GM12801 (cell line): ENCODE measurements around the gene FFAR3.

Experiments
- CTCF ChIP-seq: IDR thresholded peaks from one replicate; pipeline ENCODE4 v1.5.1; 2011; ENCODE audit warnings: control low read depth; ENCODE audit not compliant: insufficient read length; ENCODE audit errors: extremely low read depth

FFAR3 gene

GRCh38 chr19:35341006-35341405 lies 17.3 kb upstream of the FFAR3 start:
- TF ChIP-seq CTCF: no peak

DNA sequence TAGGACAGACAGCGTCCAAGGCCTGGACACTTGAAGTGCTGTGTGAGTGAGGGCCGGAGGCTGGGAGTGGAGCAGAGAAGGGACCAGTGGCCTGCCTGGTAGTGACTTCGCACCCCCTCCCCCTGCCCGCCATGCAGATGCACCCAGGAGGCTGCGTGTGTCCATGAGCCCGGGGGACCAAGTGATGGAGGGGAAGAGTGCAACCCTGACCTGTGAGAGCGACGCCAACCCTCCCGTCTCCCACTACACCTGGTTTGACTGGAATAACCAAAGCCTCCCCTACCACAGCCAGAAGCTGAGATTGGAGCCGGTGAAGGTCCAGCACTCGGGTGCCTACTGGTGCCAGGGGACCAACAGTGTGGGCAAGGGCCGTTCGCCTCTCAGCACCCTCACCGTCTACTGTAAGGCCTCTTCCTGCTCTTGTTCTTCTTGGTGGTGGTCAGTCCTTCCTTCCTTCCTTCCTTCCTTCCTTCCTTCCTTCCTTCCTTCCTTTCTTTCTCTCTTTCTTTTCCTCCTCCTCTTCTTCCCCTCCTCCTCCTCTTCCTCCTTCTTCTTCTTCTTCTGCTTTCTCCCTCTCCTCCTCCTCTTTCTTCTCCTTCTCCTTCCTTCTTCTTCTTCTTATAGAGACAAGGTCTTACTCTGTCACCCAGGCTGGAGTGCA lies 16.6 kb upstream of the FFAR3 start:
- no peak for TF ChIP-seq CTCF

DNA sequence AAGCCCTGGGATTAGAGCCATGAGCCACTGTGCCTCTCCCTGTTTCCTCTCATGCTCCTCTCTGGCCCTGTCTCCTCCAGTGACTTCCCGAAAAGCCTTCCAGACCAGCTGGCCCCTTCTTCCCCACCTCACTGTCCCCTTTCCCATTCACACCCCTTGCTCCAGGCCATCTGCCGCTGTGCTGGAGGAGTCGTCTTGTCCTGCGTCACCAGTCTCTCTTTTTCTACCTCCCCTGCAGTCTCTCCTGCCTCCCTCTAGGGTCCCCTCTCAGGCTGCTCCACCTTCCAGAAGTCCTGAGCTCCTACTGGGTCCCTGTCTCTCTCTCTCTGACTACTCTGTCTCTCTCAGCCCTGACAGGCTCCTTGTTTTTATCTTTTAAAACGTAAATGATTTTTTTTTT lies 15.8 kb upstream of the FFAR3 start:
- TF ChIP-seq CTCF: no peak

DNA sequence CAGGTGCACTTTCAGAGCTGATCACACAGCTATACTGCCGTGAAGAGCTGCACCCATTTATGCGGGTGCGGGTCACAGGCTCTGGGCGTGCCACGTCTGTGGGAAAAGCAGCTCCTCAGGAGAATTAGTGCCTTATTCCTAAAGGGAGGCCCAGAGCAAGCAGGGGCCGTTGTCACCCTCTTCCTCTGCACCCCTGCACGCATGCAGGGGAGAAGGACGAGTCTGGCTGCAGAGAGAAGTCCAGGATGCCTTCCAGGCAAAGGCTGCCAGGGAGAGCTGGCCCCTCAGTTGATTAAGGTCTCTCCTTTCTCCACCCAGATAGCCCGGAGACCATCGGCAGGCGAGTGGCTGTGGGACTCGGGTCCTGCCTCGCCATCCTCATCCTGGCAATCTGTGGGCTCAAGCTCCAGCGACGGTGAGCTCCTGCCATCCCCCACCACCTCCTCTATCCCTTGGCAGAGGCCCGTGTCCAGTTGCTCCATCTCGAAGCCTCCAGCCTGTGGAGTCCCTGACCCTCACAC lies 13.7 kb upstream of the FFAR3 start:
- TF ChIP-seq CTCF: no peak

- TF ChIP-seq CTCF: no peak
These were observed 12.6 kb upstream of the FFAR3 start for GRCh38 chr19:35345671-35346111.

DNA sequence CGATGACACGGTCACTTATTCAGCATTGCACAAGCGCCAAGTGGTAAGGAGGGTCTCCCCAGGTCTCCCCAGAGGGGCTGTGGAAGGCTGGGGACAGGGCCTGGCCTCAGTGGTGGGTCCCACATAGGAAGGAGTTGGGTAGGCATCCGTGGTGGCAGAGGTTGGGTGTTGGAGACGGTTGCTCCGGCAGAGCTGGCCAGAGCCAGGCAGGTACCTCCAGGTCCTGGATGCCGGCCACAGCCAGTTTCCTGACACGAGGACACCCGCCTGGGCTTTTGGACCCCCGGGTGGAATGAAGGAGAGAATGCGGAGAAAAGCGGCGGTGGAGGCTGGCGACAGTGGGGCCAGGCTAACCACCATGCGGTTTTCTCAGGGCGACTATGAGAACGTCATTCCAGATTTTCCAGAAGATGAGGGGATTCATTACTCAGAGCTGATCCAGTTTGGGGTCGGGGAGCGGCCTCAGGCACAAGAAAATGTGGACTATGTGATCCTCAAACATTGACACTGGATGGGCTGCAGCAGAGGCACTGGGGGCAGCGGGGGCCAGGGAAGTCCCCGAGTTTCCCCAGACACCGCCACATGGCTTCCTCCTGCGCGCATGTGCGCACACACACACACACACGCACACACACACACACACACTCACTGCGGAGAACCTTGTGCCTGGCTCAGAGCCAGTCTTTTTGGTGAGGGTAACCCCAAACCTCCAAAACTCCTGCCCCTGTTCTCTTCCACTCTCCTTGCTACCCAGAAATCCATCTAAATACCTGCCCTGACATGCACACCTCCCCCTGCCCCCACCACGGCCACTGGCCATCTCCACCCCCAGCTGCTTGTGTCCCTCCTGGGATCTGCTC lies 11.8 kb upstream of the FFAR3 start:
- no peak for TF ChIP-seq CTCF

GRCh38 chr19:35347171-35347929 lies 10.9 kb upstream of the FFAR3 start, which contains the start of gene FFAR1:
TSS of gene FFAR1 (plus strand) at chr19:35347902. CDS start at chr19:35351552, 3,650 bp downstream.
- TF ChIP-seq CTCF: no peak
